Pancreas (tissue), 10 donors: ENCODE measurements around the gene GAD1. TPM values are rescaled to one million over a fixed set of nuclear protein-coding genes. Genes with fewer than 3 reads are reported as not detected.

Source experiments
- ATAC-seq, 4 donors: fragments of 200-7000 bp; cut with Tn5 transposase; one replicate each; pipeline versions ENCODE4 v1.8.0 to v1.9.1; 2020; ENCODE audit warnings: mild to moderate bottlenecking in 4 of 4, moderate library complexity in 4 of 4
- DNase-seq, 6 donors: peaks; one replicate each; pipeline ENCODE4 v3.0.0-alpha.2; 2020
- FAIRE-seq: peaks from 2 replicates; lab custom pipeline; 2012; peaks lifted over from hg19 to GRCh38; lab: Jason Lieb, UNC
- H3K27ac ChIP-seq, 4 donors: fragments of 200-600 bp; sonication (generic); 1 replicate in 3 of 4; 2 replicates in 1 of 4; pipeline versions ENCODE4 v1.5.0 to v1.8.0; 2020
- H3K27me3 ChIP-seq, 4 donors: fragments of 200-600 bp; one replicate each; pipeline ENCODE4 v1.8.0; 2021
- H3K36me3 ChIP-seq, 3 donors: fragments of 200-600 bp; sonication (generic) in 1 of 3; one replicate each; pipeline versions ENCODE4 v1.5.0 to v1.8.0; 2020 to 2021
- H3K4me1 ChIP-seq, 3 donors: fragments of 200-600 bp; one replicate each; pipeline ENCODE4 v1.8.0; 2021
- H3K4me3 ChIP-seq, 4 donors: fragments of 200-600 bp; sonication (generic) in 2 of 4; one replicate each; pipeline versions ENCODE4 v1.5.0 to v1.8.0; 2020 to 2021
- H3K9me3 ChIP-seq, 4 donors: fragments of 200-600 bp; one replicate each; pipeline ENCODE4 v1.8.0; 2021
- WGBS, 2 donors: extraction: QIAGEN DNeasy Blood & Tissue Kit; methylation state at CpG; one replicate each; pipeline ENCODE4 v1.1.7; 2013; 5-methylcytosine and 5-hydroxymethylcytosine counted together
- intact Hi-C, 3 donors: fragments of 100-400 bp; cut with DNase I; formaldehyde crosslinking; loops; one replicate each; pipeline versions ENCODE4 v1.11.1 to v1.14.2; 2022
- polyA plus RNA-seq, 2 donors: library from polyadenylated mRNA; stranded (reverse); fragments of 200-250 nt; gene quantifications; one replicate each; pipeline ENCODE4 v1.2.3, GENCODE V29; 2013
- total RNA-seq, 6 donors: library from RNA; stranded (reverse); fragmentation: NEBNext Ultra II Directional in 4 of 6; extraction: Animal tissue kit (Norgen Biotek cat#: 25700) in 4 of 6; gene quantifications; one replicate each; pipeline versions ENCODE4 v1.2.1 to v1.2.4, GENCODE V29; 2021 to 2023
- TF ChIP-seq, protein P1 (sequence below), 4 donors: fragments of 200-600 bp; sonication (generic) in 3 of 4; IDR thresholded peaks; one replicate each; pipeline versions ENCODE4 v1.5.0 to v1.8.0; 2021; ENCODE audit warnings: antibody characterized with exemption in 4 of 4
- donor health status: healthy with polysubstance abuse.
- donor health status: DM: no; HTN: no; CAD: no; lungs with moderate emphysema.
- donor health status: DM: no; HTN: no; CAD: no.
- donor health status: control.
- donor health status: control.
- donor health status: Bipolar disorder and iron deficiency.
- donor health status: DM: yes; HTN: yes; CAD: no.
- donor health status: DM: no; HTN: no; CAD: no.
- donor health status: DM: no; HTN: no; CAD: no.
- donor health status: DM: yes; HTN: yes; CAD: no.

Gene GAD1
- total and polyA plus RNA-seq, 8 donors: 0.17 to 1.0 (median 0.35) TPM

DNA sequence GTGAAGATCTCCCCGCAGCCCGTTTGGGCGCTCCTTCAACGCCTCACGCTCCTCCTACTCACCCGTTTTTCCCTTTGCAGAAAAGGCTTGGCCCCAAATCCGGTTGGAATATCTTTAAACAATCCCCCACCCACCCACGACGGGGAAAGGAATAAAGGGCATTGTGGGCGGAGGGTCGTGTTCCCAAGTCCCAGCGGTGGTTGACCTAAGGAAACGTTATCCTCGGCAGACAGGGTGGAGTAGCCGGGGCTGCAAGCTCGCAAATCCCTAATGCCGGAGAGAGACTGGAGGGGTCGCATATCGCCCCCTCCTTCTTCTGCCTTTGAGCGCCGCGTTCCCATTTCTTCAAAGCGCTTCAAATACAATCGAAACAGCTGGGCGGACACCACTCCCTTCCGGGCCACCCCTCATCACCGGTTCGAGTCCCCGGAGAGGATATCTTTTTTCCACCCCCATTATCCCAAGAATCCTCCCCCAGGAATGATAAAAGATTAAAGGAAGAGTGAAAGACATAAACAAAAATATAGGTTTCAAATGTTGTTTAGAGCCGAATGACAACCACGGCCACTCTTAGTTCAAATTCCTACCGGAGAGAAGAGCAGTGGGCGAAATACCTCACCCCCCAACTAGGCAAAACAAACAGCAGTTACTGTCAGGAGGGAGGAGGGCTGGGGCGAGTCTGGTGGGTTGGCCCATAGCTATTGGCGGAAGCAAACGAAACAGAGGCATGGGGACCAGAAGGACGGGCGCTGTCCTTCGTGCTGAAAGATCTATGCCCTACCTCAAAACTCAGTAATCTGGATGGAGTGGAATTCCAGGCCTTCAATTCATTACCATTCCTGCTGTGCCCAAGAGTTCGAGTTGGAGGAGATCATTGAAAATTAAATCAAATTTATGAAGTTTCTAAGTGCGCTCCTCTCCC is 2.8 kb upstream of the GAD1 start:
- intact Hi-C loops: loop anchor here (10.0 kb wide), 3 partner anchors 409 to 449 kb away; no protein-coding TSS in a partner anchor
- 7% methylated on average over 41 of the region's 41 CpGs for WGBS, 2 donors
- Histone ChIP-seq H3K27ac (no peak overlapping the region), H3K36me3 (no peaks in the 10 kb centered on the region), H3K27me3 (peaks cover 5 to 32% (median 15%) of the 10 kb centered on the region in 4 donors), H3K4me3 (no peak overlapping the region), H3K9me3 (no peaks in the 10 kb centered on the region), H3K4me1 (peaks cover 3 to 13% (median 12%) of the 10 kb centered on the region in 3 donors)
- TF ChIP-seq, protein P1, sequence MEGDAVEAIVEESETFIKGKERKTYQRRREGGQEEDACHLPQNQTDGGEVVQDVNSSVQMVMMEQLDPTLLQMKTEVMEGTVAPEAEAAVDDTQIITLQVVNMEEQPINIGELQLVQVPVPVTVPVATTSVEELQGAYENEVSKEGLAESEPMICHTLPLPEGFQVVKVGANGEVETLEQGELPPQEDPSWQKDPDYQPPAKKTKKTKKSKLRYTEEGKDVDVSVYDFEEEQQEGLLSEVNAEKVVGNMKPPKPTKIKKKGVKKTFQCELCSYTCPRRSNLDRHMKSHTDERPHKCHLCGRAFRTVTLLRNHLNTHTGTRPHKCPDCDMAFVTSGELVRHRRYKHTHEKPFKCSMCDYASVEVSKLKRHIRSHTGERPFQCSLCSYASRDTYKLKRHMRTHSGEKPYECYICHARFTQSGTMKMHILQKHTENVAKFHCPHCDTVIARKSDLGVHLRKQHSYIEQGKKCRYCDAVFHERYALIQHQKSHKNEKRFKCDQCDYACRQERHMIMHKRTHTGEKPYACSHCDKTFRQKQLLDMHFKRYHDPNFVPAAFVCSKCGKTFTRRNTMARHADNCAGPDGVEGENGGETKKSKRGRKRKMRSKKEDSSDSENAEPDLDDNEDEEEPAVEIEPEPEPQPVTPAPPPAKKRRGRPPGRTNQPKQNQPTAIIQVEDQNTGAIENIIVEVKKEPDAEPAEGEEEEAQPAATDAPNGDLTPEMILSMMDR (IDR thresholded peaks at IDR 0.05): no peak
- peak in 1 of 6 donors; percentile 26 for DNase-seq
- FAIRE-seq: no peak
- peak in 2 of 4 donors; percentile 21 to 37 for ATAC-seq

DNA sequence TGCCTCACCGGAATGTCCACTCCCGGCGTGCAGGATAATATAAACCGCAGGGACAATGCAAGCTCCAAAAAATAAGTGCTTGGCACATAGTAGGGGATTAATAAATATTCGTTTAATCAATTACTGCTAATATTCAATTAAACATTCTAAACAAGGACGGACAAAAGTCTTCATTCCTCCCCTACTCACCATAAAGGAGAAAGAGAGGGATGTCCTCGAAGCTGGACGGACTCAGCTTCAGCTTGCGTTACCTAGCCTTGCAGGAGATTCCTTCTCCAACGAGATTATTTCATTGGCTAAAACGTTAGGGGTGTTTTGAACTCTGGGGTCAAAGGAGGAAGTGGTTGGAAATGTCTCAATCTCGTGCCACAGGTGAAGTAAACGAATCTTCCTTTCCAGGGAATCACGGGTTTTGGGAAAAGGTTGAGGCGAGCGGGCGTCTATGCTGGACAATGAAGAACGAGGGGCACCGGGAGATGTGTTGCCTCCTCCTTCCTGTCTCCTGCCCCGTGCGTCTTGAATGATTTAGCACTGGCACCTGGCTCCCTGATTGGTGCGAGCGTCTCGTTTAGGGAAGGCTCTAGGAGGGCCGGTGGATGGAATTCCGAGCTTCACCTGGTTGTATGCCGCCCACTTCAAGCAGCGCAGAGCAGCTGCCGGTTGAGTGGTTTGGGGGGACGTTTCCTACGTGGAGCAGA is 2.0 kb upstream of the GAD1 start:
- WGBS, 2 donors: 16 to 18% methylated on average over 31 of the region's 31 CpGs
- Histone ChIP-seq H3K9me3 (no peaks in the 10 kb centered on the region), H3K4me3 (no peak overlapping the region), H3K27me3 (peaks cover 5 to 40% (median 16%) of the 10 kb centered on the region in 4 donors), H3K27ac (no peak overlapping the region), H3K4me1 (peaks cover 3 to 13% (median 12%) of the 10 kb centered on the region in 3 donors), H3K36me3 (no peaks in the 10 kb centered on the region)
- intact Hi-C loops: loop anchor here (5.0 to 10.0 kb wide), 4 partner anchors 407 to 450 kb away; no protein-coding TSS in a partner anchor
- FAIRE-seq: no peak
- TF ChIP-seq, protein P1 (IDR thresholded peaks at IDR 0.05): no peak
- no peak for ATAC-seq
- DNase-seq: no peak

DNA sequence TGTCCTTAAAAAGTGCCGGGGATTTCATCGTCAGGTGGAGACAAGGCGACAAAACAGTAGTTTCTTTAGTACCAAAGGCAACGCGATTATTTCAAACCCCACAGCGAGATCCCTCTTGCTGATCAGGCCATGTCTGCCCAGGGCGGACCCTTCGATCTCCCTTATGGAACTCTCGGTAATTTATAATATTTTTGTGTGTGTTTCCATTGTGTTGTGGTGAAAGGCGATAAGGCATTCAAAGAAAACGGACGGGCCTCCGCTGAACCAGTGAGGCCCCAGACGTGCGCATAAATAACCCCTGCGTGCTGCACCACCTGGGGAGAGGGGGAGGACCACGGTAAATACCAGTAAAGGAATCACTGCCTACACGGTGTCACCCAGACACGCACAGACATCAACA is 1.4 kb upstream of the GAD1 start:
- intact Hi-C loops: loop anchor here (5.0 to 10.0 kb wide), 4 partner anchors 408 to 451 kb away; no protein-coding TSS in a partner anchor
- no peak overlapping the region for H3K27ac ChIP-seq
- H3K4me3 ChIP-seq: peak overlapping the region in 1 of 4 donors; percentile 48
- TF ChIP-seq, protein P1 (IDR thresholded peaks at IDR 0.05): no peak
- H3K9me3 ChIP-seq: no peaks in the 10 kb centered on the region
- FAIRE-seq (no peak), DNase-seq (no peak), ATAC-seq (no peak)
- 4 to 5% methylated on average over 19 of the region's 19 CpGs for WGBS, 2 donors
- no peaks in the 10 kb centered on the region for H3K36me3 ChIP-seq
- H3K4me1 ChIP-seq: peaks cover 3 to 13% (median 12%) of the 10 kb centered on the region in 3 donors
- H3K27me3 ChIP-seq: peaks cover 5 to 46% (median 19%) of the 10 kb centered on the region in 4 donors

DNA sequence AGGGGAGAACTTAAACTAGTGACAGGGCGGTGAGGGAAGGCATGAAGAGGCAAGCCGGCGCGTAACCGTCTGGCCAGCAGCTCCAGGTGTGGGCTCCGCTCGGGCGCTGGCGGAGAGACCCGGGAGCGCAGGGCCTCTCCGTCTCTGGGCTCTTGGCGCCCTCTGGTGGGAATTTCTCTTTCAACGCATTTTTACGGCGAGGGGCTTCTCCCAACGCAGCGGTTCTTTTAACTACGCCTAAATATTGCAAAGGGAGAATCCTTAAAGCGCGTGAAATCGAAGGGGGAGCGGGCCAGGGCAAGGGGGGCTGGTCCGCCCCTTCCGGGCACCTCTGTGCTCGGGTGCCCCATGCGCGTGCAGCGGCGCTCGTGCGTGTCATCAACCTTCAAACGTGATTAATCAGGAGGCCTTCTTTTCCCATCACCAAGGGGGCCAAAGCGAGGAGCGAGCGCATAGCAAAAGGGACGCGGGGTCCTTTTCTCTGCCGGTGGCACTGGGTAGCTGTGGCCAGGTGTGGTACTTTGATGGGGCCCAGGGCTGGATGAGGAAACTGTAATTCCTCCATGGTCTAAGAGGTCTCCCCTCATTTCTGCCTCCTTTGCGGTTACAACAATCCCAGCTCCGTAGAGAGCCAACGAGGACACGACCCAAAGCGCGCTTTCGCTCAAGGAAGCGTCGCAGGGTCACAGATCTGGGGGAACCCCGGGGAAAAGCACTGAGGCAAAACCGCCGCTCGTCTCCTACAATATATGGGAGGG is 762 bp upstream of the GAD1 start:
- no peaks in the 10 kb centered on the region for H3K9me3 ChIP-seq
- DNase-seq (peak; percentile 59 to 85 (median 76)), ATAC-seq (peak; percentile 78 to 85 (median 81)), FAIRE-seq (no peak)
- H3K27ac ChIP-seq: no peak overlapping the region
- intact Hi-C loops: loop anchor here (5.0 to 10.0 kb wide), 4 partner anchors 409 to 451 kb away; no protein-coding TSS in a partner anchor
- peaks cover 3 to 19% (median 12%) of the 10 kb centered on the region in 3 donors for H3K4me1 ChIP-seq
- TF ChIP-seq, protein P1 (IDR thresholded peaks at IDR 0.05): peak; percentile 58 to 72 (median 72)
- 2% methylated on average over 51 to 52 of the region's 52 CpGs for WGBS, 2 donors
- H3K36me3 ChIP-seq: no peaks in the 10 kb centered on the region
- peak overlapping the region in 3 of 4 donors; percentile 3 to 48 (median 31) for H3K4me3 ChIP-seq
- H3K27me3 ChIP-seq: peaks cover 5 to 52% (median 22%) of the 10 kb centered on the region in 4 donors
